ENCODE measurements around the gene DDT.
"Not testable (repeated sequence)": the region's sequence is repeated elsewhere in the genome, so short reads cannot be mapped to it uniquely, and the experiment has no call there.

Gene DDT

GRCh38 chr22:23951383-23951782 is 22.9 kb downstream of the DDT start:
- H3K4me1 ChIP-seq (ENCODE audit: insufficient read depth, low read length); H3K9me3 ChIP-seq (ENCODE audit: control insufficient read depth, insufficient read depth, low read length); H3K36me3 ChIP-seq (ENCODE audit: insufficient read depth, low read length); H3K9ac ChIP-seq (ENCODE audit: low read depth, low read length): not testable (repeated sequence)

- not testable (repeated sequence) for H3K9ac ChIP-seq (ENCODE audit: low read depth, low read length); H3K9me3 ChIP-seq (ENCODE audit: control insufficient read depth, insufficient read depth, low read length); H3K4me1 ChIP-seq (ENCODE audit: insufficient read depth, low read length)
Measured at GRCh38 chr22:23949764-23950163, 24.5 kb downstream of the DDT start.

DNA sequence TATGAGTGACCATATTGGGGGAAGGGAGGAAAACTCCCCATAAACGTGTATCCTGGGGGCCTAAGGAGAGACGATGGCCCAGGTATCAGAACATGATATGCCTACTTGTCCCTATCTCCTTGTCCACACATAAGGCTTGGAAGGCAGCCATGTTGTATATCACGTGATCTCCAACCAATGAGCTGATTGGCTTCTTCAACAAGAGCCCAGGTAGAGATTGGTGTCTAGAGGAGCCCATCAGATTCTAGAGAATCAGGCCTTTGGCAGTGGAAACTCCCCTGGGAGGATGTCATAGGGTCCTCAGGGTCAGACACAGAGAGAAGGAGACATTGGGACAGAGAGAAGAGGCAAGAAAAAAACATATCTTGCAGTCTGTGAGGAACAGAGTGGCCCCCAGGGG is 26.9 kb downstream of the DDT start:
- H3K9me3 ChIP-seq (ENCODE audit: control insufficient read depth, insufficient read depth, low read length); H3K36me3 ChIP-seq (ENCODE audit: insufficient read depth, low read length); H3K4me1 ChIP-seq (ENCODE audit: insufficient read depth, low read length); H3K9ac ChIP-seq (ENCODE audit: low read depth, low read length): not testable (repeated sequence)

More at GRCh38 chr22:23949764-23950163, 24.5 kb downstream of the DDT start:
- H3K36me3 ChIP-seq (ENCODE audit: insufficient read depth, low read length) = not testable (repeated sequence)

GRCh38 chr22:23940166-23940565 is 34.1 kb downstream of the DDT start:
- H3K4me1 ChIP-seq (ENCODE audit: insufficient read depth, low read length); H3K9me3 ChIP-seq (ENCODE audit: control insufficient read depth, insufficient read depth, low read length); H3K36me3 ChIP-seq (ENCODE audit: insufficient read depth, low read length); H3K9ac ChIP-seq (ENCODE audit: low read depth, low read length): not testable (repeated sequence)

DNA sequence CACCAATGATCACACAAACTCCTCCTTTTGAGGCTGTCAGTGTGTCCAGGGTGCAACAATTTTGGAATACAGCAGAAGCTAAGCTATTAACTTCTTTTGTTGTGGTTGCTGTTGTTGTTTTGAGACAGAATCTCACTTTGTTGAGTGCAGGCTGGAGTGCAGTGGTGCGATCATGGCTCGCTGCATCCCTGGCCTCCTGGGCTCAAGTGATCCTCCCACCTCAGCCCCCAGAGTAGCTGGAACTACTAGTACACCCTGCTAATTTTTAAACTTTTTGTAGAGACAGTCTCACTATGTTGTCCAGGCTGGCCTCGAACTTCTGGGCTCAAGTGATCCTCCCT is 35.3 kb downstream of the DDT start:
- no peaks in the 10 kb centered on the region for H3K9me3 ChIP-seq (ENCODE audit: control insufficient read depth, insufficient read depth, low read length)
- H3K36me3 ChIP-seq (ENCODE audit: insufficient read depth, low read length) = no peaks in the 10 kb centered on the region
- H3K4me1 ChIP-seq (ENCODE audit: insufficient read depth, low read length) = no peaks in the 10 kb centered on the region
- no peak overlapping the region for H3K9ac ChIP-seq (ENCODE audit: low read depth, low read length)

GRCh38 chr22:23938328-23939016 is 35.8 kb downstream of the DDT start:
- Histone ChIP-seq H3K9ac (ENCODE audit: low read depth, low read length) (no peak overlapping the region), H3K36me3 (ENCODE audit: insufficient read depth, low read length) (no peaks in the 10 kb centered on the region), H3K4me1 (ENCODE audit: insufficient read depth, low read length) (no peaks in the 10 kb centered on the region), H3K9me3 (ENCODE audit: control insufficient read depth, insufficient read depth, low read length) (no peaks in the 10 kb centered on the region)

GRCh38 chr22:23926561-23926960 is 47.7 kb downstream of the DDT start:
- Histone ChIP-seq H3K9me3 (ENCODE audit: control insufficient read depth, insufficient read depth, low read length) (peaks cover 12% of the 10 kb centered on the region), H3K9ac (ENCODE audit: low read depth, low read length) (no peak overlapping the region), H3K36me3 (ENCODE audit: insufficient read depth, low read length) (peaks cover 35% of the 10 kb centered on the region), H3K4me1 (ENCODE audit: insufficient read depth, low read length) (no peaks in the 10 kb centered on the region)

DNA sequence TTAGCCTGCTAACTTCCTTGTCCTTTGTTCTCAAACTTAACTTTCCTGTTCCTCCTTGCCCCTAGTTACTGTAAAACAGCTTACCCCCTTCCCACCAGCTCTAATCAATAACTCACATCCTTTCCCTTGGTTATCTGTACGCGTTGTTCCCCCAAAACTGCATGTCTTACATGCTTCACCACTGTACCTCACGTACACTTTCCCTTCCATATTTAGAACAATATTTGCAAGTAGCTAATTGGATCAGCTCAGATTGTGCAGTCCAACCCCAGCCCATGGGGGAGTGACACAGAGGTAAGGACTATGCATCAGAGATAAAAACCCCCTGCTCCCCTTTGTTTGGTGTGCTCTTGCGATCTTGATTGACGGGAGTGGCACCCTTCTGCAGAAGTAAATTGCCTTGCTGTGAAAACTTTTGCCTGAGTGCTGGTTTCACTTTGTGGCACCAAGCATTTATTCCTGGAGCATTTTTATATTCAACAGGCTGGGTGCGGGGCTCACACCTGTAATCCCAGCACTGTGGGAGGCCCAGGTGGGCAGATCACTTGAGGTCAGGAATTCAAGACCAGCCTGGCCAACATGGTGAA is 49.1 kb downstream of the DDT start:
- H3K36me3 ChIP-seq (ENCODE audit: insufficient read depth, low read length) = peaks cover 35% of the 10 kb centered on the region
- H3K4me1 ChIP-seq (ENCODE audit: insufficient read depth, low read length) = no peaks in the 10 kb centered on the region
- H3K9me3 ChIP-seq (ENCODE audit: control insufficient read depth, insufficient read depth, low read length) = peaks cover 12% of the 10 kb centered on the region
- H3K9ac ChIP-seq (ENCODE audit: low read depth, low read length) = no peak overlapping the region

DNA sequence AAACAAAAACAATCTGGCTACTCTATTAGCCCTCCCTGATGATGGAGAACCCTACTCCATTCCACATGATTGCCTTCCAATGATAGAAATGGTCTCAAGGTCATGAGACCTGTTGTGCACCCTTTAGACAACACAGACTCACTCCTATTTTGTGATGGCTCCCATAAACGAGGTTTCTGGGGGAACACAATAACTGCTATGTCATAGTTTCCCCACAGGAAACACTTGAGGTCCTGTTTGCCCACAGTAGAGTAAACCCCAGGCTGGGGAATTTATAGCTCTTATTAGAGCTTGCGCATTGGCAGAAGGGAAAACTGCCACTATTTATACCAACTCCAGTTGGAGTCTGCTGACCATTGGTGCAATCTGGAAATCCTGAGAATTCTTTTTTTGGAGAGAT is 51.3 kb downstream of the DDT start:
- H3K36me3 ChIP-seq (ENCODE audit: insufficient read depth, low read length) = peaks cover 28% of the 10 kb centered on the region

GRCh38 chr22:23921586-23922201 is 52.5 kb downstream of the DDT start:
- Histone ChIP-seq H3K9me3 (ENCODE audit: control insufficient read depth, insufficient read depth, low read length) (peaks cover 12% of the 10 kb centered on the region; the same call in 1 of the 2 replicates), H3K36me3 (ENCODE audit: insufficient read depth, low read length) (peaks cover 23% of the 10 kb centered on the region)
- H3K4me1 ChIP-seq (ENCODE audit: insufficient read depth, low read length); H3K9ac ChIP-seq (ENCODE audit: low read depth, low read length): not testable (repeated sequence)

More for the DNA sequence above, 51.3 kb downstream of the DDT start:
- H3K9me3 ChIP-seq (ENCODE audit: control insufficient read depth, insufficient read depth, low read length) = peaks cover 12% of the 10 kb centered on the region
- no peaks in the 10 kb centered on the region for H3K4me1 ChIP-seq (ENCODE audit: insufficient read depth, low read length)
- no peak overlapping the region for H3K9ac ChIP-seq (ENCODE audit: low read depth, low read length)

Data from ES-I3 (cell line).